Measurements from ENCODE around the gene KIF5B. TPM values are rescaled to one million over a fixed set of nuclear protein-coding genes. Genes with fewer than 3 reads are reported as not detected.

The KIF5B gene
- total and polyA plus RNA-seq, 9 of the 15 experiments (the other 6 are each of a cell fraction or from before 2014, with no cell fraction given) = 24.4 to 94.4 (median 68.9) TPM

DNA sequence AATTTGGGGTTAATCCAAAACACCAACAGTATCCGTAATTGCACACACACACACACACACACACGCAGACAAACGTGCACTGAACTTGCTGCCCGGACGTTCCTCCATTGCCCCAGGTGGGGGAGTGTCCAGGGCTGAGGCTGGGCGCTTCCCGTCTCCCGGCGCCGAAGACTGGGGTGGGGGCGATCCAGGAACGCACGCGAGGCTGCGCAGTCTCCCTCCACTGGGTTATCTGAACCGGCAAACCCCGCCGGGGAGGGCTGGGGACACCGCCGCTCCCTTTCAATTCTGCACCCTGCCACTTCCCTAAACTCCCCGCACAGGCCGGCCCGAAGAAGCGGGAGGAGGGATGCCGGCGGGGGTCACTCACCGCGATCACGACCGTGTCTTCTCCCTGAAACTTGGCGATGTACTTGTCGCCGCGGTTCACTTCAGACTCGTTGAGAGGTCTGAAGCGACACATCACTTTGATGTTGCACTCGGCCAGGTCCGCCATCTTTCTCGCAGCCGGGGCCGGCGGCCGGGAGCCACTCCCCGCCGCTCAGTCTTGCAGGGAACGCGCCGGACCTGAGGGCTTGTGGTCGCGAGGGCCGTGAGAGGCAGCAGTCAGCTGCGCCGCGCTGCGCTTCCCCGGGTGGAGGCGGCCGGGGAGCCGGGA is 618 bp downstream of the KIF5B start (continued):
- TF ChIP-seq, protein P1, sequence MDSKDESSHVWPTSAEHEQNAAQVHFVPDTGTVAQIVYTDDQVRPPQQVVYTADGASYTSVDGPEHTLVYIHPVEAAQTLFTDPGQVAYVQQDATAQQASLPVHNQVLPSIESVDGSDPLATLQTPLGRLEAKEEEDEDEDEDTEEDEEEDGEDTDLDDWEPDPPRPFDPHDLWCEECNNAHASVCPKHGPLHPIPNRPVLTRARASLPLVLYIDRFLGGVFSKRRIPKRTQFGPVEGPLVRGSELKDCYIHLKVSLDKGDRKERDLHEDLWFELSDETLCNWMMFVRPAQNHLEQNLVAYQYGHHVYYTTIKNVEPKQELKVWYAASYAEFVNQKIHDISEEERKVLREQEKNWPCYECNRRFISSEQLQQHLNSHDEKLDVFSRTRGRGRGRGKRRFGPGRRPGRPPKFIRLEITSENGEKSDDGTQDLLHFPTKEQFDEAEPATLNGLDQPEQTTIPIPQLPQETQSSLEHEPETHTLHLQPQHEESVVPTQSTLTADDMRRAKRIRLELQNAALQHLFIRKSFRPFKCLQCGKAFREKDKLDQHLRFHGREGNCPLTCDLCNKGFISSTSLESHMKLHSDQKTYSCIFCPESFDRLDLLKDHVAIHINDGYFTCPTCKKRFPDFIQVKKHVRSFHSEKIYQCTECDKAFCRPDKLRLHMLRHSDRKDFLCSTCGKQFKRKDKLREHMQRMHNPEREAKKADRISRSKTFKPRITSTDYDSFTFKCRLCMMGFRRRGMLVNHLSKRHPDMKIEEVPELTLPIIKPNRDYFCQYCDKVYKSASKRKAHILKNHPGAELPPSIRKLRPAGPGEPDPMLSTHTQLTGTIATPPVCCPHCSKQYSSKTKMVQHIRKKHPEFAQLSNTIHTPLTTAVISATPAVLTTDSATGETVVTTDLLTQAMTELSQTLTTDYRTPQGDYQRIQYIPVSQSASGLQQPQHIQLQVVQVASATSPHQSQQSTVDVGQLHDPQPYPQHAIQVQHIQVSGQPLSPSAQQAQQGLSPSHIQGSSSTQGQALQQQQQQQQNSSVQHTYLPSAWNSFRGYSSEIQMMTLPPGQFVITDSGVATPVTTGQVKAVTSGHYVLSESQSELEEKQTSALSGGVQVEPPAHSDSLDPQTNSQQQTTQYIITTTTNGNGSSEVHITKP (IDR thresholded peaks at IDR 0.05; ENCODE audit: partially characterized antibody) = peak; percentile 71
- TF ChIP-seq SIN3A (IDR thresholded peaks at IDR 0.05; ENCODE audit: borderline replicate concordance in 2 of 2, control insufficient read depth in 1 of 2, low read depth in 2 of 2, low read length in 2 of 2) = peak in 1 of 2 experiments; percentile 87; a peak in 1 of 4 replicates
- TF ChIP-seq, protein P2, sequence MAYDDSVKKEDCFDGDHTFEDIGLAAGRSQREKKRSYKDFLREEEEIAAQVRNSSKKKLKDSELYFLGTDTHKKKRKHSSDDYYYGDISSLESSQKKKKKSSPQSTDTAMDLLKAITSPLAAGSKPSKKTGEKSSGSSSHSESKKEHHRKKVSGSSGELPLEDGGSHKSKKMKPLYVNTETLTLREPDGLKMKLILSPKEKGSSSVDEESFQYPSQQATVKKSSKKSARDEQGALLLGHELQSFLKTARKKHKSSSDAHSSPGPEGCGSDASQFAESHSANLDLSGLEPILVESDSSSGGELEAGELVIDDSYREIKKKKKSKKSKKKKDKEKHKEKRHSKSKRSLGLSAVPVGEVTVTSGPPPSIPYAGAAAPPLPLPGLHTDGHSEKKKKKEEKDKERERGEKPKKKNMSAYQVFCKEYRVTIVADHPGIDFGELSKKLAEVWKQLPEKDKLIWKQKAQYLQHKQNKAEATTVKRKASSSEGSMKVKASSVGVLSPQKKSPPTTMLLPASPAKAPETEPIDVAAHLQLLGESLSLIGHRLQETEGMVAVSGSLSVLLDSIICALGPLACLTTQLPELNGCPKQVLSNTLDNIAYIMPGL (CRISPR knock-in tag; IDR thresholded peaks at IDR 0.05) = peak; percentile 84; the same call in 1 of the 2 replicates
- TF ChIP-seq RB1 (IDR thresholded peaks at IDR 0.05; ENCODE audit: low read depth) = peak; percentile 49
- TF ChIP-seq, protein P3, sequence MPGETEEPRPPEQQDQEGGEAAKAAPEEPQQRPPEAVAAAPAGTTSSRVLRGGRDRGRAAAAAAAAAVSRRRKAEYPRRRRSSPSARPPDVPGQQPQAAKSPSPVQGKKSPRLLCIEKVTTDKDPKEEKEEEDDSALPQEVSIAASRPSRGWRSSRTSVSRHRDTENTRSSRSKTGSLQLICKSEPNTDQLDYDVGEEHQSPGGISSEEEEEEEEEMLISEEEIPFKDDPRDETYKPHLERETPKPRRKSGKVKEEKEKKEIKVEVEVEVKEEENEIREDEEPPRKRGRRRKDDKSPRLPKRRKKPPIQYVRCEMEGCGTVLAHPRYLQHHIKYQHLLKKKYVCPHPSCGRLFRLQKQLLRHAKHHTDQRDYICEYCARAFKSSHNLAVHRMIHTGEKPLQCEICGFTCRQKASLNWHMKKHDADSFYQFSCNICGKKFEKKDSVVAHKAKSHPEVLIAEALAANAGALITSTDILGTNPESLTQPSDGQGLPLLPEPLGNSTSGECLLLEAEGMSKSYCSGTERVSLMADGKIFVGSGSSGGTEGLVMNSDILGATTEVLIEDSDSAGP (CRISPR knock-in tag; IDR thresholded peaks at IDR 0.05) = no peak
- TF ChIP-seq ETV6 (IDR thresholded peaks at IDR 0.05; ENCODE audit: borderline replicate concordance in 1 of 2, low read depth in 2 of 2, low read length in 1 of 2) = no peak
- no peak for TF ChIP-seq ETV6 (CRISPR knock-in tag; IDR thresholded peaks at IDR 0.05; ENCODE audit: borderline replicate concordance)
- peak; percentile 69; the same call in 1 of the 2 replicates for TF ChIP-seq LEF1 (IDR thresholded peaks at IDR 0.05)
- 0 out of 2 replicates have a peak, but pooled peaks have one; percentile 55 for TF ChIP-seq ETV1 (tag; conservative IDR thresholded peaks at IDR 0.05; ENCODE audit: low read depth)
- peak; percentile 5; the same call in 1 of the 2 replicates for TF ChIP-seq FOXM1 (IDR thresholded peaks at IDR 0.05; ENCODE audit: low read depth)
- TF ChIP-seq FOXM1 (CRISPR knock-in tag; IDR thresholded peaks at IDR 0.05; ENCODE audit: low read depth) = no peak
- TF ChIP-seq TRIM24 (IDR thresholded peaks at IDR 0.05) = 0 out of 4 replicates have a peak, but pooled peaks of 1 of the 2 experiments have one; percentile 28
- TF ChIP-seq MYC (IDR thresholded peaks at IDR 0.05; ENCODE audit: low read depth, low read length) = peak; percentile 49; the same call in 1 of the 2 replicates
- TF ChIP-seq MYC (CRISPR knock-in tag; IDR thresholded peaks at IDR 0.05; ENCODE audit: borderline replicate concordance, low read depth) = no peak
- TF ChIP-seq DPF2 (IDR thresholded peaks at IDR 0.05) = peak; percentile 53; the same call in 1 of the 2 replicates
- TF ChIP-seq RBM14 (IDR thresholded peaks at IDR 0.05; ENCODE audit: borderline replicate concordance, insufficient read depth, low read depth, low read length) = 0 out of 2 replicates have a peak, but pooled peaks have one; percentile 20
- TF ChIP-seq SIN3B (IDR thresholded peaks at IDR 0.05; ENCODE audit: low read depth) = peak; percentile 21; the same call in 1 of the 2 replicates
- TF ChIP-seq, protein P4, sequence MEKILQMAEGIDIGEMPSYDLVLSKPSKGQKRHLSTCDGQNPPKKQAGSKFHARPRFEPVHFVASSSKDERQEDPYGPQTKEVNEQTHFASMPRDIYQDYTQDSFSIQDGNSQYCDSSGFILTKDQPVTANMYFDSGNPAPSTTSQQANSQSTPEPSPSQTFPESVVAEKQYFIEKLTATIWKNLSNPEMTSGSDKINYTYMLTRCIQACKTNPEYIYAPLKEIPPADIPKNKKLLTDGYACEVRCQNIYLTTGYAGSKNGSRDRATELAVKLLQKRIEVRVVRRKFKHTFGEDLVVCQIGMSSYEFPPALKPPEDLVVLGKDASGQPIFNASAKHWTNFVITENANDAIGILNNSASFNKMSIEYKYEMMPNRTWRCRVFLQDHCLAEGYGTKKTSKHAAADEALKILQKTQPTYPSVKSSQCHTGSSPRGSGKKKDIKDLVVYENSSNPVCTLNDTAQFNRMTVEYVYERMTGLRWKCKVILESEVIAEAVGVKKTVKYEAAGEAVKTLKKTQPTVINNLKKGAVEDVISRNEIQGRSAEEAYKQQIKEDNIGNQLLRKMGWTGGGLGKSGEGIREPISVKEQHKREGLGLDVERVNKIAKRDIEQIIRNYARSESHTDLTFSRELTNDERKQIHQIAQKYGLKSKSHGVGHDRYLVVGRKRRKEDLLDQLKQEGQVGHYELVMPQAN (IDR thresholded peaks at IDR 0.05; ENCODE audit: borderline replicate concordance) = peak; percentile 88

Data from K562 (cell line).